ENCODE data around the gene PPEF1. TPM values are rescaled to one million over a fixed set of nuclear protein-coding genes. Genes with fewer than 3 reads are reported as not detected.
A peak's percentile ranks its signal among the peaks of the same experiment; 100 is the strongest.

PPEF1 gene
- total RNA-seq, 1 donor from 2014 or later, result not detected

DNA sequence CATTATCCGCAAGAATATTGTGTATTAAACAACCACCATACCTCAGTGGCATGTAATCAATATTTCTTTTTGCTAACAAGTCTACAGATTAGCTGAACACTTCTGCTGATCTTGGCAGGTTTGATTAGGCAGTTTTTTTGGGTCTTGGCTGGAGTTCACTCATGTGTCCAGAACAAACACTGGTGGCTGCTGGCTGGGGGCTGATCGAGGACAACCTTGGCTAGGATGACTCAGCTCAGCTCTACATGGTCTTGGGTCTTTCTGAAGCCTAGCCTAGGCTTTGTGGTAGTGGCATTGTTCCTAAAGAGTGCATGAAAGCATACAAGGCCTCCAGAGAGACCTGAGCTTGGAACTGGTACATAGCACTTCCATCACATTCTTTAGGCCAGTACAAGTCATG is 41.1 kb downstream of the PPEF1 start:
- peaks cover 11% of the 10 kb centered on the region for H3K4me1 Mint-ChIP-seq (ENCODE audit: low read depth, unreplicated experiment)
- H3K9me3 Mint-ChIP-seq (ENCODE audit: unreplicated experiment), result no peaks in the 10 kb centered on the region
- no peak overlapping the region for H3K4me3 ChIP-seq (ENCODE audit: insufficient read depth, low read depth, low read length)
- DNase-seq (ENCODE audit: low read depth) (no peak), FAIRE-seq (no peak)
- H3K79me2 ChIP-seq (ENCODE audit: insufficient read depth, low read length), result no peaks in the 10 kb centered on the region
- H3K4me3 Mint-ChIP-seq (ENCODE audit: unreplicated experiment), result no peak overlapping the region
- H3K9me3 ChIP-seq (ENCODE audit: insufficient read depth, low read depth, low read length), result no peaks in the 10 kb centered on the region
- no peaks in the 10 kb centered on the region for H3K27me3 ChIP-seq (ENCODE audit: insufficient read depth, low read length)
- no peak overlapping the region for H3K27ac Mint-ChIP-seq (ENCODE audit: unreplicated experiment)
- H3K36me3 Mint-ChIP-seq (ENCODE audit: low read depth, unreplicated experiment), result no peaks in the 10 kb centered on the region
- no peak overlapping the region for H3K27ac ChIP-seq (ENCODE audit: low read depth, low read length)
- no peak overlapping the region for H3K9ac ChIP-seq (ENCODE audit: low read length)
- H3K4me2 ChIP-seq (ENCODE audit: low read length), result no peak overlapping the region
- H4K20me1 ChIP-seq (ENCODE audit: insufficient read depth, low read length), result no peaks in the 10 kb centered on the region
- TF ChIP-seq CTCF (IDR thresholded peaks at IDR 0.05; ENCODE audit: insufficient read depth, low read depth, low read length) (no peak), EZH2 (IDR thresholded peaks at IDR 0.05; ENCODE audit: insufficient read depth, low read length) (no peak)
- no peak overlapping the region for H2AFZ ChIP-seq (ENCODE audit: low read depth, low read length)
- no peaks in the 10 kb centered on the region for H3K27me3 Mint-ChIP-seq (ENCODE audit: low read depth, unreplicated experiment)
- H3K36me3 ChIP-seq (ENCODE audit: insufficient read depth, low read length), result no peaks in the 10 kb centered on the region
- no peaks in the 10 kb centered on the region for H3K4me1 ChIP-seq (ENCODE audit: insufficient read depth, low read length)

- H3K9ac ChIP-seq (ENCODE audit: low read length), result no peak overlapping the region
- H3K27me3 ChIP-seq (ENCODE audit: insufficient read depth, low read length), result no peaks in the 10 kb centered on the region
- Mint-ChIP-seq H3K4me1 (ENCODE audit: low read depth, unreplicated experiment) (peaks cover 11% of the 10 kb centered on the region), H3K4me3 (ENCODE audit: unreplicated experiment) (no peak overlapping the region), H3K9me3 (ENCODE audit: unreplicated experiment) (no peaks in the 10 kb centered on the region), H3K27ac (ENCODE audit: unreplicated experiment) (no peak overlapping the region), H3K27me3 (ENCODE audit: low read depth, unreplicated experiment) (no peaks in the 10 kb centered on the region), H3K36me3 (ENCODE audit: low read depth, unreplicated experiment) (no peaks in the 10 kb centered on the region)
- H3K27ac ChIP-seq (ENCODE audit: low read depth, low read length), result no peak overlapping the region
- H2AFZ ChIP-seq (ENCODE audit: low read depth, low read length), result no peak overlapping the region
- no peak overlapping the region for H3K4me3 ChIP-seq (ENCODE audit: insufficient read depth, low read depth, low read length)
- no peak overlapping the region for H3K4me2 ChIP-seq (ENCODE audit: low read length)
- no peaks in the 10 kb centered on the region for H4K20me1 ChIP-seq (ENCODE audit: insufficient read depth, low read length)
- no peaks in the 10 kb centered on the region for H3K4me1 ChIP-seq (ENCODE audit: insufficient read depth, low read length)
- no peaks in the 10 kb centered on the region for H3K9me3 ChIP-seq (ENCODE audit: insufficient read depth, low read depth, low read length)
- DNase-seq (ENCODE audit: low read depth) (no peak), FAIRE-seq (peak; percentile 97)
- H3K79me2 ChIP-seq (ENCODE audit: insufficient read depth, low read length), result no peaks in the 10 kb centered on the region
- H3K36me3 ChIP-seq (ENCODE audit: insufficient read depth, low read length), result no peaks in the 10 kb centered on the region
- TF ChIP-seq CTCF (IDR thresholded peaks at IDR 0.05; ENCODE audit: insufficient read depth, low read depth, low read length) (no peak), EZH2 (IDR thresholded peaks at IDR 0.05; ENCODE audit: insufficient read depth, low read length) (no peak)
Measured at GRCh38 chrX:18753631-18754030, 46.2 kb downstream of the PPEF1 start.

GRCh38 chrX:18755651-18756050 is 48.2 kb downstream of the PPEF1 start:
- no peak overlapping the region for H3K4me3 ChIP-seq (ENCODE audit: insufficient read depth, low read depth, low read length)
- TF ChIP-seq CTCF (IDR thresholded peaks at IDR 0.05; ENCODE audit: insufficient read depth, low read depth, low read length), result no peak
- no peak for TF ChIP-seq EZH2 (IDR thresholded peaks at IDR 0.05; ENCODE audit: insufficient read depth, low read length)
- no peaks in the 10 kb centered on the region for H3K27me3 ChIP-seq (ENCODE audit: insufficient read depth, low read length)
- H4K20me1 ChIP-seq (ENCODE audit: insufficient read depth, low read length), result no peaks in the 10 kb centered on the region
- H3K9me3 ChIP-seq (ENCODE audit: insufficient read depth, low read depth, low read length), result no peaks in the 10 kb centered on the region
- H3K9me3 Mint-ChIP-seq (ENCODE audit: unreplicated experiment), result no peaks in the 10 kb centered on the region
- H3K27me3 Mint-ChIP-seq (ENCODE audit: low read depth, unreplicated experiment), result no peaks in the 10 kb centered on the region
- H3K9ac ChIP-seq (ENCODE audit: low read length), result no peak overlapping the region
- H3K79me2 ChIP-seq (ENCODE audit: insufficient read depth, low read length), result no peaks in the 10 kb centered on the region
- H3K4me1 Mint-ChIP-seq (ENCODE audit: low read depth, unreplicated experiment), result peaks cover 2% of the 10 kb centered on the region
- FAIRE-seq (no peak), DNase-seq (ENCODE audit: low read depth) (no peak)
- H3K4me3 Mint-ChIP-seq (ENCODE audit: unreplicated experiment), result no peak overlapping the region
- H3K36me3 Mint-ChIP-seq (ENCODE audit: low read depth, unreplicated experiment), result no peaks in the 10 kb centered on the region
- H2AFZ ChIP-seq (ENCODE audit: low read depth, low read length), result no peak overlapping the region
- H3K27ac ChIP-seq (ENCODE audit: low read depth, low read length), result no peak overlapping the region
- H3K27ac Mint-ChIP-seq (ENCODE audit: unreplicated experiment), result no peak overlapping the region
- no peaks in the 10 kb centered on the region for H3K36me3 ChIP-seq (ENCODE audit: insufficient read depth, low read length)
- no peaks in the 10 kb centered on the region for H3K4me1 ChIP-seq (ENCODE audit: insufficient read depth, low read length)
- no peak overlapping the region for H3K4me2 ChIP-seq (ENCODE audit: low read length)
